Neural cell (in vitro differentiated cells): ENCODE results near the gene CCDC106. TPM values are rescaled to one million over a fixed set of nuclear protein-coding genes. Genes with fewer than 3 reads are reported as not detected.

Experiments
- H2AFZ ChIP-seq: fragments of 200-600, 300-800 bp; sonication (generic), shearing (Covaris generic); 2 replicates; pipeline ENCODE4 v1.6.0; 2014; ENCODE audit warnings: low read depth, mild to moderate bottlenecking, antibody characterized with exemption, low read length, moderate library complexity
- H3F3A ChIP-seq: fragments of 200-600 bp; shearing (Covaris generic); 2 replicates; pipeline ENCODE4 v1.6.1; 2016; ENCODE audit warnings: mild to moderate bottlenecking, moderate library complexity, mixed read lengths, antibody characterized with exemption, low read length; ENCODE audit not compliant: insufficient read depth, poor library complexity, severe bottlenecking
- H3K27ac ChIP-seq: fragments of 200-600, 300-800 bp; sonication (generic), shearing (Covaris generic); 2 replicates; pipeline ENCODE4 v1.5.1; 2014; ENCODE audit warnings: mild to moderate bottlenecking, low read length, moderate library complexity
- H3K27me3 ChIP-seq: fragments of 300-800, 200-600 bp; sonication (generic), shearing (Covaris generic); 2 replicates; pipeline ENCODE4 v1.6.0; 2014; ENCODE audit warnings: mild to moderate bottlenecking, low read depth, low read length, moderate library complexity; ENCODE audit not compliant: insufficient read depth
- H3K36me3 ChIP-seq: fragments of 300-800, 200-600 bp; sonication (generic), shearing (Covaris generic); 2 replicates; pipeline ENCODE4 v1.5.1; 2014; ENCODE audit warnings: mild to moderate bottlenecking, antibody characterized with exemption, low read length, moderate library complexity; ENCODE audit not compliant: insufficient read depth
- H3K4me2 ChIP-seq: fragments of 300-800, 200-600 bp; sonication (generic), shearing (Covaris generic); 2 replicates; pipeline ENCODE4 v1.6.0; 2014; ENCODE audit warnings: mild to moderate bottlenecking, low read length
- H3K4me3 ChIP-seq: fragments of 300-800, 200-600 bp; sonication (generic), shearing (Covaris generic); 2 replicates; pipeline ENCODE4 v1.5.1; 2014; ENCODE audit warnings: mild to moderate bottlenecking, low read length, moderate library complexity
- H3K79me2 ChIP-seq: fragments of 200-600 bp; shearing (Covaris generic); replicated peaks from 2 replicates; pipeline ENCODE4 v1.6.0; 2014; ENCODE audit warnings: mild to moderate bottlenecking, low read length, moderate library complexity; ENCODE audit not compliant: insufficient read depth
- H3K9ac ChIP-seq: fragments of 300-800, 200-600 bp; sonication (generic), shearing (Covaris generic); 2 replicates; pipeline ENCODE4 v1.6.1; 2016; ENCODE audit warnings: mild to moderate bottlenecking, low read length, mixed read lengths
- H3K9me2 ChIP-seq: fragments of 200-600 bp; shearing (Covaris generic); 2 replicates; pipeline ENCODE4 v1.6.1; 2016; ENCODE audit warnings: mild to moderate bottlenecking, low read length, mixed read lengths; ENCODE audit not compliant: insufficient read depth
- H3K9me3 ChIP-seq: fragments of 200-600, 300-800 bp; sonication (generic), shearing (Covaris generic); 2 replicates; pipeline ENCODE4 v1.6.1; 2016; ENCODE audit warnings: mild to moderate bottlenecking, mixed run types, low read length, moderate library complexity, mixed read lengths
- H4K20me1 ChIP-seq: fragments of 200-600 bp; shearing (Covaris generic); 2 replicates; pipeline ENCODE4 v1.6.1; 2016; ENCODE audit warnings: mild to moderate bottlenecking, mixed run types; ENCODE audit not compliant: insufficient read depth
- EP300 ChIP-seq: fragments of 450-650 bp; conservative IDR thresholded peaks from 2 replicates; pipeline ENCODE4 v1.6.1; 2014; ENCODE audit warnings: antibody characterized with exemption, mild to moderate bottlenecking, moderate library complexity; ENCODE audit not compliant: poor library complexity, severe bottlenecking
- EZH2 ChIP-seq: fragments of 200-600, 300-800 bp; shearing (Covaris generic), sonication (generic); IDR thresholded peaks from 2 replicates; pipeline ENCODE4 v1.6.1; 2014; ENCODE audit warnings: antibody characterized with exemption, low read length, borderline replicate concordance, mild to moderate bottlenecking; ENCODE audit not compliant: insufficient read depth, poor library complexity, severe bottlenecking
- MXI1 ChIP-seq: fragments of 450-650 bp; conservative IDR thresholded peaks from 2 replicates; pipeline ENCODE4 v1.6.1; 2014; ENCODE audit warnings: antibody characterized with exemption, mild to moderate bottlenecking; ENCODE audit not compliant: poor library complexity, severe bottlenecking
- POLR2AphosphoS5 ChIP-seq: IDR thresholded peaks from 2 replicates; pipeline ENCODE4 v1.6.1; 2012
- RAD21 ChIP-seq: fragments of 450-650 bp; conservative IDR thresholded peaks from 2 replicates; pipeline ENCODE4 v1.6.1; 2014; ENCODE audit warnings: antibody characterized with exemption, mild to moderate bottlenecking, moderate library complexity
- SMC3 ChIP-seq: fragments of 450-650 bp; conservative IDR thresholded peaks from 2 replicates; pipeline ENCODE4 v1.6.1; 2014; ENCODE audit warnings: antibody characterized with exemption, mild to moderate bottlenecking, moderate library complexity; ENCODE audit not compliant: poor library complexity
- TAF1 ChIP-seq: IDR thresholded peaks from 2 replicates; pipeline ENCODE4 v1.6.1; 2012; ENCODE audit warnings: low read depth
- polyA plus RNA-seq: library from polyadenylated mRNA; depleted of rRNA; stranded (reverse); fragments of >200 nt; gene quantifications from 2 replicates; pipeline ENCODE4 v1.2.3, GENCODE V29; 2014
- TF ChIP-seq, protein P1 (sequence below): fragments of 450-650 bp; IDR thresholded peaks from 2 replicates; pipeline ENCODE4 v1.5.1; 2014; ENCODE audit warnings: antibody characterized with exemption, mild to moderate bottlenecking, moderate library complexity; ENCODE audit not compliant: poor library complexity, severe bottlenecking
- TF ChIP-seq, protein P2 (sequence below): IDR thresholded peaks from 2 replicates; pipeline ENCODE4 v1.6.1; 2012; ENCODE audit warnings: borderline replicate concordance

Gene CCDC106
- polyA plus RNA-seq, 1 donor from 2014 or later, result 33.8 TPM

DNA sequence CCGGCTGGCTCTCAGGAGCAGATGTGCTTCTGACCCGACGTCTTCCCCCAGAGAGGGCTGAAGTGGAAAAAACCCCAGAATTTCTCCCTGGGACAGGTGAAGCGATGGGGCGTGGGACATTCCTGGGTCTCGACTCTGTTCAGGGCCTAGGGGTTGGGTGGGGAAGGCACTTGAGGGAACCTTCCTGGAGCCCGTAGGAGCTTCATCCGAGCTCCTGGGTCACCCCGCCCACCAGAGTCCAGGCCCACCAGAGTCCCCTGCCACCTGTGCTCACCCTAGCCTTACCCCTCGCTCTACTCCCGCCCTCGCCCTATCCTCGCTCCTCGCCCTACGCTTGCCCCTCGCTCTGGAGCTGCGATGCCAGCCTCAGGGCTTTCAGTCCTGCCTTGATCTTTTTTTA is 50.2 kb downstream of the CCDC106 start:
- Histone ChIP-seq H3K27ac (no peak overlapping the region), H3K9me2 (no peaks in the 10 kb centered on the region), H3K9ac (no peak overlapping the region), H3K9me3 (no peaks in the 10 kb centered on the region), H3K4me3 (no peak overlapping the region), H3K36me3 (no peaks in the 10 kb centered on the region), H3K79me2 (no peaks in the 10 kb centered on the region), H3F3A (no peaks in the 10 kb centered on the region), H4K20me1 (no peaks in the 10 kb centered on the region), H3K4me2 (no peak overlapping the region), H3K27me3 (no peaks in the 10 kb centered on the region), H2AFZ (no peak overlapping the region)
- TF ChIP-seq RAD21 (no peak), EZH2 (no peak), TAF1 (no peak), EP300 (no peak), MXI1 (no peak)
- TF ChIP-seq, protein P1, sequence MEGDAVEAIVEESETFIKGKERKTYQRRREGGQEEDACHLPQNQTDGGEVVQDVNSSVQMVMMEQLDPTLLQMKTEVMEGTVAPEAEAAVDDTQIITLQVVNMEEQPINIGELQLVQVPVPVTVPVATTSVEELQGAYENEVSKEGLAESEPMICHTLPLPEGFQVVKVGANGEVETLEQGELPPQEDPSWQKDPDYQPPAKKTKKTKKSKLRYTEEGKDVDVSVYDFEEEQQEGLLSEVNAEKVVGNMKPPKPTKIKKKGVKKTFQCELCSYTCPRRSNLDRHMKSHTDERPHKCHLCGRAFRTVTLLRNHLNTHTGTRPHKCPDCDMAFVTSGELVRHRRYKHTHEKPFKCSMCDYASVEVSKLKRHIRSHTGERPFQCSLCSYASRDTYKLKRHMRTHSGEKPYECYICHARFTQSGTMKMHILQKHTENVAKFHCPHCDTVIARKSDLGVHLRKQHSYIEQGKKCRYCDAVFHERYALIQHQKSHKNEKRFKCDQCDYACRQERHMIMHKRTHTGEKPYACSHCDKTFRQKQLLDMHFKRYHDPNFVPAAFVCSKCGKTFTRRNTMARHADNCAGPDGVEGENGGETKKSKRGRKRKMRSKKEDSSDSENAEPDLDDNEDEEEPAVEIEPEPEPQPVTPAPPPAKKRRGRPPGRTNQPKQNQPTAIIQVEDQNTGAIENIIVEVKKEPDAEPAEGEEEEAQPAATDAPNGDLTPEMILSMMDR, result no peak

DNA sequence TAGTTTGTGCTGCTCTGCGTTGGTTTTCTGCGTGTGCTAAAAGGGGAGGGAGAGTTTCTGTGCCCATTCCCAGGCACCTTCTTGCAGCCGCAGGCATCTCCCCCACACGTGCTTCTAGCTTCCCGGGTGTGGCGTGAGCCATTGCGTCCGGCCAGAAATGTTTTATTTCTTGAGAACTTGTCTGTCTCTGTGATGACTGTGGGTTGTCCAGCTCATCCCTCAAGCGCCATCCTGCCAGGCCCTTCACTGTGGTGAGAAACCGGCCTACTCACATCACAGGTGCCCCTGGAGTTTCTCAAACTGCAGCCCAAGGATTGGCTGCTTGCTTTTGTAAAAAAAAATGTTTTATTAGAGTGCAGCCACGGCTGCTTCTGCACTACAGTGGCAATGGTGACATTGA is 51.2 kb downstream of the CCDC106 start:
- Histone ChIP-seq H3K9ac (no peak overlapping the region), H3K79me2 (no peaks in the 10 kb centered on the region), H3K4me2 (no peak overlapping the region), H3K9me3 (no peaks in the 10 kb centered on the region), H3K9me2 (no peaks in the 10 kb centered on the region), H3F3A (no peaks in the 10 kb centered on the region), H3K36me3 (no peaks in the 10 kb centered on the region), H4K20me1 (no peaks in the 10 kb centered on the region), H3K27ac (no peak overlapping the region), H3K4me3 (no peak overlapping the region), H2AFZ (no peak overlapping the region), H3K27me3 (no peaks in the 10 kb centered on the region)
- TF ChIP-seq, protein P1, result no peak
- TF ChIP-seq, protein P2, sequence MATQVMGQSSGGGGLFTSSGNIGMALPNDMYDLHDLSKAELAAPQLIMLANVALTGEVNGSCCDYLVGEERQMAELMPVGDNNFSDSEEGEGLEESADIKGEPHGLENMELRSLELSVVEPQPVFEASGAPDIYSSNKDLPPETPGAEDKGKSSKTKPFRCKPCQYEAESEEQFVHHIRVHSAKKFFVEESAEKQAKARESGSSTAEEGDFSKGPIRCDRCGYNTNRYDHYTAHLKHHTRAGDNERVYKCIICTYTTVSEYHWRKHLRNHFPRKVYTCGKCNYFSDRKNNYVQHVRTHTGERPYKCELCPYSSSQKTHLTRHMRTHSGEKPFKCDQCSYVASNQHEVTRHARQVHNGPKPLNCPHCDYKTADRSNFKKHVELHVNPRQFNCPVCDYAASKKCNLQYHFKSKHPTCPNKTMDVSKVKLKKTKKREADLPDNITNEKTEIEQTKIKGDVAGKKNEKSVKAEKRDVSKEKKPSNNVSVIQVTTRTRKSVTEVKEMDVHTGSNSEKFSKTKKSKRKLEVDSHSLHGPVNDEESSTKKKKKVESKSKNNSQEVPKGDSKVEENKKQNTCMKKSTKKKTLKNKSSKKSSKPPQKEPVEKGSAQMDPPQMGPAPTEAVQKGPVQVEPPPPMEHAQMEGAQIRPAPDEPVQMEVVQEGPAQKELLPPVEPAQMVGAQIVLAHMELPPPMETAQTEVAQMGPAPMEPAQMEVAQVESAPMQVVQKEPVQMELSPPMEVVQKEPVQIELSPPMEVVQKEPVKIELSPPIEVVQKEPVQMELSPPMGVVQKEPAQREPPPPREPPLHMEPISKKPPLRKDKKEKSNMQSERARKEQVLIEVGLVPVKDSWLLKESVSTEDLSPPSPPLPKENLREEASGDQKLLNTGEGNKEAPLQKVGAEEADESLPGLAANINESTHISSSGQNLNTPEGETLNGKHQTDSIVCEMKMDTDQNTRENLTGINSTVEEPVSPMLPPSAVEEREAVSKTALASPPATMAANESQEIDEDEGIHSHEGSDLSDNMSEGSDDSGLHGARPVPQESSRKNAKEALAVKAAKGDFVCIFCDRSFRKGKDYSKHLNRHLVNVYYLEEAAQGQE, result no peak
- TF ChIP-seq TAF1 (no peak), POLR2AphosphoS5 (no peak), SMC3 (no peak)
